Progenitor cell of endocrine pancreas (in vitro differentiated cells): ENCODE data around the gene DOC2A. TPM values are rescaled to one million over a fixed set of nuclear protein-coding genes. Genes with fewer than 3 reads are reported as not detected.

Experiments used
- DNase-seq: peaks from one replicate; pipeline ENCODE4 v3.0.0; 2021; ENCODE audit warnings: low spot score; ENCODE audit not compliant: unreplicated experiment
- H3K27ac Mint-ChIP-seq: 2 replicates; pipeline ENCODE4 v1.8.0; 2021; ENCODE audit warnings: mild to moderate bottlenecking, moderate library complexity, mixed read lengths
- H3K27me3 Mint-ChIP-seq: 2 replicates; pipeline ENCODE4 v1.8.0; 2021; ENCODE audit warnings: mixed read lengths
- H3K36me3 Mint-ChIP-seq: 2 replicates; pipeline ENCODE4 v1.8.0; 2022; ENCODE audit warnings: mixed read lengths; ENCODE audit not compliant: insufficient read depth
- H3K4me1 Mint-ChIP-seq: 2 replicates; pipeline ENCODE4 v1.8.0; 2021; ENCODE audit warnings: low read depth, mixed read lengths
- H3K4me3 Mint-ChIP-seq: 2 replicates; pipeline ENCODE4 v1.8.0; 2021; ENCODE audit warnings: low read depth, mild to moderate bottlenecking, moderate library complexity, mixed read lengths
- H3K9me3 Mint-ChIP-seq: 2 replicates; pipeline ENCODE4 v1.8.0; 2021; ENCODE audit warnings: low read depth, mixed read lengths
- CTCF ChIP-seq: fragments of 200-600 bp; sonication (generic); IDR thresholded peaks from one replicate; pipeline ENCODE4 v1.5.0; 2021; ENCODE audit warnings: antibody characterized with exemption, mild to moderate bottlenecking; ENCODE audit not compliant: unreplicated experiment
- total RNA-seq: library from RNA; stranded (reverse); gene quantifications from 2 replicates; pipeline ENCODE4 v1.2.1, GENCODE V29; 2021

The DOC2A gene
- total RNA-seq, 1 donor from 2014 or later: 5.0 TPM

GRCh38 chr16:29974291-29975133 is 36.3 kb downstream of the DOC2A start:
- no peak for TF ChIP-seq CTCF

GRCh38 chr16:29973384-29974246 is 37.2 kb downstream of the DOC2A start, which contains the start of gene TAOK2:
TSS of gene TAOK2 (plus strand) at chr16:29973868. CDS start at chr16:29977773, 3,905 bp downstream.
- Mint-ChIP-seq H3K27ac (peak within 1 kb of the TSS; percentile 87), H3K4me1 (peaks cover 22% of the 10 kb centered on the region), H3K9me3 (peaks cover 6% of the 10 kb centered on the region), H3K4me3 (peak within 1 kb of the TSS; percentile 95), H3K36me3 (peaks cover 26% of the 10 kb centered on the region), H3K27me3 (no peaks in the 10 kb centered on the region)
- TF ChIP-seq CTCF: no peak
- peak; percentile 99 for DNase-seq

More at GRCh38 chr16:29974291-29975133, 36.3 kb downstream of the DOC2A start:
- Mint-ChIP-seq H3K4me3 (peak overlapping the region; percentile 95), H3K27ac (peak overlapping the region; percentile 87), H3K4me1 (peaks cover 22% of the 10 kb centered on the region), H3K36me3 (peaks cover 22% of the 10 kb centered on the region), H3K27me3 (no peaks in the 10 kb centered on the region), H3K9me3 (peaks cover 6% of the 10 kb centered on the region)
- DNase-seq: no peak

- TF ChIP-seq CTCF: no peak
- peak overlapping the region; percentile 73 for H3K27ac Mint-ChIP-seq
- H3K4me3 Mint-ChIP-seq: peak overlapping the region; percentile 95
Measured at GRCh38 chr16:29972992-29973383, 37.8 kb downstream of the DOC2A start.

GRCh38 chr16:29972500-29972899 is 38.3 kb downstream of the DOC2A start:
- Mint-ChIP-seq H3K4me1 (peaks cover 22% of the 10 kb centered on the region), H3K27me3 (no peaks in the 10 kb centered on the region), H3K9me3 (peaks cover 6% of the 10 kb centered on the region), H3K36me3 (peaks cover 31% of the 10 kb centered on the region), H3K27ac (no peak overlapping the region), H3K4me3 (no peak overlapping the region)
- TF ChIP-seq CTCF: no peak
- DNase-seq: no peak

More at GRCh38 chr16:29972992-29973383, 37.8 kb downstream of the DOC2A start:
- DNase-seq: no peak
- H3K36me3 Mint-ChIP-seq: peaks cover 30% of the 10 kb centered on the region
- peaks cover 6% of the 10 kb centered on the region for H3K9me3 Mint-ChIP-seq
- no peaks in the 10 kb centered on the region for H3K27me3 Mint-ChIP-seq
- H3K4me1 Mint-ChIP-seq: peaks cover 22% of the 10 kb centered on the region

GRCh38 chr16:29971304-29971703 is 39.5 kb downstream of the DOC2A start:
- H3K36me3 Mint-ChIP-seq: peaks cover 31% of the 10 kb centered on the region

More at GRCh38 chr16:29971304-29971703, 39.5 kb downstream of the DOC2A start:
- H3K9me3 Mint-ChIP-seq: peaks cover 6% of the 10 kb centered on the region
- peaks cover 16% of the 10 kb centered on the region for H3K4me1 Mint-ChIP-seq
- no peak overlapping the region for H3K27ac Mint-ChIP-seq
- TF ChIP-seq CTCF: no peak
- no peak for DNase-seq
- H3K27me3 Mint-ChIP-seq: no peaks in the 10 kb centered on the region
- H3K4me3 Mint-ChIP-seq: no peak overlapping the region
